SKM-1 treated with dmso at 0.1 percent for 144 hours (cell line): ENCODE data around the gene TNIP1.

Experiments
- DNase-seq: peaks from one replicate; lab custom pipeline; 2025; ENCODE audit not compliant: unreplicated experiment; lab: John Stamatoyannopoulos, UW

Gene TNIP1

DNA sequence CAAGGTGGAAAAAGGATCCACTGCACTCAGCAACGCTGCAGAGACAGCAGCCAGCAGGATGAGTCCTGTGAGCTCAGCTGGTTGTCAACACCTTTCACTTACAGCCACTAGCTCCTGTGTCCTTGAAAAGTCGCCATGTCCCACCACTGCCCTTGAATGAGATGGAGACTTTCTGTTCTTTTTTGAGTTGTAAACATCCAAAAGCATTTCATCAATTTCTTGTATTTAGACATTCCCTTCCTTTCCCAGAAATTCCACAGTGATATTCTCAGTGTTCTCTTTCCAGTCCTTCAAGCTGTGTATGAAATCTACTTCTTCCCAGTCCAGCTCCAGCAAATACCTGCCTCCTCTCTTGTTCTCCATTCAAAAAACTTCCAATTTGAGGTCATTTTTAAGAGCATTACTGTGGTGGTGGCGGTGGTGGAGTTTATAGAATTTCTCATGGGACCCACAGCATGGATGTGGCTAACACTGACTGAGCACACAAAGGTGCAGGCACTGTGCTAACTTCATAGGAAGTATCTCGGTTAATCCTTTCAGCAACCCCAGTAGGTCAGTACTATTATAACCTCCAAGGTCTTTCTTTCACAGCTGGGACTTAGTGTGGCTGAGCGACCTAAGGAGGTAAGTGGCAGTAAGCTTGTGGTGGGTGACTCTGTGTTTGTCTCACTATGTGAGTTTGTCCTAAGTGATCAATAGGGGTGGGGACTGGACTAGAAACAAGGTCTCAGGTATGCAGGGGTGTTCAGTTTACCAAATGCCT lies 75.5 kb downstream of the TNIP1 start:
- DNase-seq = no peak

- DNase-seq = no peak
Observed at GRCh38 chr5:151004499-151004898, 76.3 kb downstream of the TNIP1 start.

DNA sequence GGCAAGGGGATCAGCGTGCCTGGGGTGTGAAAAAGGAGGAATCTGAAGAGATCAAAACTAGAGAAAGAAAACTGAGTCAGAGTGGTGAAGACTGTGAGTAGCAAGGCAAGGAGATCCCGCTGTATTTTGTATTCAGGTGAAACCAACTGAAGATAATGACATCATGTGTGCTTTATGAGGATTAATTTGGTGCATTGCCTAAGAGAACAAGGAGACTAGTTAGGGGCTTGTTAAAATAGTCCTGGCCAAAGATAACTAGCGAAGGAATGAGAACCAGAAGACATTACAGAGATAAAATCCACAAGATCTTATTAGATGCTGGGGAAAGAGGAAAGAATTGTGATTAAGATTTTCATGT lies 77.4 kb downstream of the TNIP1 start:
- DNase-seq = no peak

GRCh38 chr5:151002681-151003502 lies 77.9 kb downstream of the TNIP1 start:
- no peak for DNase-seq

- DNase-seq = no peak
Observed at GRCh38 chr5:151002250-151002649, 78.6 kb downstream of the TNIP1 start.

DNA sequence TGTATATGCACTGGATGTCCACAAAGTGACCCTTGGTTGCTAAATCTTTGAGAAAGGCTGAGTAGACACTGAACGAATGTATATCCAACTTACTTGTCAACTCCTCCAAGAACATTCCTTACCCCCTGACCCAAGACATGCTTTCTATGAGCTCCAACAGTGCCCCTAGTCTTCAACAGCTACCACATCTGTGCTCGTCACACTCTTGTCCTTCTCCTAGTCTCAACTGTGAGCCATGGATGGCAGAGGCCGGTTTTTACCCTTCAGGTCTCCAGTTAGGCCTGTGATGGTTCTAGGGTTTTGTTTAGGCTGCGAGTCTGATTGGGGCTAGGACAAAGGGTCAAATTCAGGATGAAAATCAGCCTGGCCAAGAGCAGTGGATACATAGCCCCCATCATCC lies 79.4 kb downstream of the TNIP1 start:
- no peak for DNase-seq

DNA sequence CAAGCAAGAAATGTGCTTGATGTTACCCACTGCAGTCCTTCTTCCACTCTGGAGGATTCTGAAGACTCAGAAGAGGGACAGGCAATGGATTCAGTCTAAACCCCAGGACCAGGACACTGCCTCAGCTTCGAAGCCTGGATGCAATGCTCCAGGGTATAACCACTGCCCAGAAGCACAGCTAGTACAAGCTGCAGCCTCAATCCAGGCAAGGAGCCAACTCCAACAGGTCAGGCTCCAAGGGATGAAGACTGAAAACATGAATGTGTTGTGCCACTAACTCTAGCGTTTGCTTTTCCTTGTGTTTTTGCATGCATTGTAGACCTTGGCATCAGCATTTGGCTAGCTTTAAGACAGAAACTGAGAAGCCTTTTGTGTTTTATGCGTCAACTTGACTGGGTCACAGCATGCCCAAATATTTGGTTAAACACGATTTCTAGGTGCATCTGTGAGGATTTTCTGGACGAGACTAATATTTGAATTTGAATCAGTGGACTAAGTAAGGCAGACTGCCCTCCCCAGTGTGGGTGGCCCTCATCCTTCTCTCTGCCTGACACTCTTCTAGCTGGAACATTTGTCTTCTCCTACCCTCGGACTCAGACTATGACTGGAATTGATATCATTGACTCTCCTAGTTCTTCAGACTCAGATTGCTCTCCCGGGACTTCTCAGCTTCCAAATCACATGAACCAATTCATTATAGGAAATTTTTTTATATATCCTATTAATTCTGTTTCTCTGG lies 81.0 kb downstream of the TNIP1 start:
- DNase-seq = no peak

GRCh38 chr5:150993826-150994412 lies 86.9 kb downstream of the TNIP1 start:
- no peak for DNase-seq

GRCh38 chr5:150993422-150993821 lies 87.4 kb downstream of the TNIP1 start:
- DNase-seq = no peak

DNA sequence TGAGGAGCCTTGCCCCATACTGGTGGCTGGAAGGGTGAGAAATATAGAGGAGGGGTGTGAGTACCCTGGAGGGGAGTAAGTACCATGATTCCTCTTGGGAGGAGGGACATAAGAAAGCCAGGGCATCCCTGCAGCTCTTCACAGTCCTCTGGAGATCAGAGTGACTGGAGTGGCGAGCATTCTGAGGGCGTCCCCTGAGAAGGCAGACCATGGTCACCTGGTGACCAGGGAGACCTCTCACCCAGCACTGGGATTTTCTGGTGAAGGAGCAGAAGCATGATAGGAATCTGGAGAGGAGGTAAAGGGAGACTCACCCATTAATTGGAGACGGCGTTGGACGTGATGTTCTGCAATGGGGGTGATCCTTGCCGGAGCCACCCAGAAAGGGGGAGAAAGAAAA lies 88.1 kb downstream of the TNIP1 start:
- no peak for DNase-seq

DNA sequence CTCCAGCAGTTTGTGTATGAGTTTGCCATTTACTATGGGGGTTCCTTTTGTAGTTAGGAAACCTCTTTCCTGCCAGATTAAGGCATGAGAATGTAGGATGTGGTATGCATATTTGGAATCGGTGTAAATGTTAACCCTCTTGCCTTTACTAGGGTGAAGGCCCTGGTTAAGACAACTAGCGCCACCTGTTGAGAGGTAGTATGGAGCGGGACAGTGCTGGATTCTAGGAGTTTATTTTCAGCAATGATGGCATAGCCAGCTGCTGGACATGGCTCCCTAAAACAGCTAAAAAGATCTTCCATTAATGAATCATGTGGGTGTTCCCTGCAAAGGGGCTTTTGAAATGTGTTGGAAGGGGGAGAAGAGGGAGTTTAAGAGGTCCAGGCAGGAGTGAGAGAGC lies 91.1 kb downstream of the TNIP1 start:
- DNase-seq = no peak

DNA sequence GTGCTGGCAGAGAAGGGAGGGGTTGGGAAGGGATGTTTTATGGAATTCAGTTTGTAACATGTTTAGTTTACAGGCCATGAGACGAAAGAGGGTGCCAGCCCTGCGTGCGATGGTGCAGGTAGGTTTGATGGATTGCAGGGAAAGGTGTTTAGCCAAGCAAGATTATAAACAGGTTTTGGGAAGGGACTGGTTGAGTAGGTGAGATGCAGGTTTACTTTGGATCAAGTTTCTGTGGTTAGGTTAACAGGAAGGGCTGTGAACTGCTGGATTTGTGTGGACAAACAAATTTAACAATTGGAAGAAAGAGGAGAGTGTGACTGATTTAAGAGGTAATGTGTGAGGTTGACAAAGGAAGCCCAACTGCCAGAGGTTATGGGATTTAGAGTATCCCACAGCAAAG lies 93.1 kb downstream of the TNIP1 start:
- DNase-seq = no peak
